CD4-positive, alpha-beta T cell treated with Interleukin-6 at 100 ng/mL for 8 hours (primary cell): ENCODE measurements around the gene FARSB.

ENCODE experiments used
- DNase-seq: peaks from one replicate; pipeline ENCODE4 v3.0.0-alpha.2; 2020; ENCODE audit warnings: mixed read lengths, low spot score

The FARSB gene

GRCh38 chr2:222663479-222663878 lies 7.6 kb upstream of the FARSB start:
- no peak for DNase-seq

DNA sequence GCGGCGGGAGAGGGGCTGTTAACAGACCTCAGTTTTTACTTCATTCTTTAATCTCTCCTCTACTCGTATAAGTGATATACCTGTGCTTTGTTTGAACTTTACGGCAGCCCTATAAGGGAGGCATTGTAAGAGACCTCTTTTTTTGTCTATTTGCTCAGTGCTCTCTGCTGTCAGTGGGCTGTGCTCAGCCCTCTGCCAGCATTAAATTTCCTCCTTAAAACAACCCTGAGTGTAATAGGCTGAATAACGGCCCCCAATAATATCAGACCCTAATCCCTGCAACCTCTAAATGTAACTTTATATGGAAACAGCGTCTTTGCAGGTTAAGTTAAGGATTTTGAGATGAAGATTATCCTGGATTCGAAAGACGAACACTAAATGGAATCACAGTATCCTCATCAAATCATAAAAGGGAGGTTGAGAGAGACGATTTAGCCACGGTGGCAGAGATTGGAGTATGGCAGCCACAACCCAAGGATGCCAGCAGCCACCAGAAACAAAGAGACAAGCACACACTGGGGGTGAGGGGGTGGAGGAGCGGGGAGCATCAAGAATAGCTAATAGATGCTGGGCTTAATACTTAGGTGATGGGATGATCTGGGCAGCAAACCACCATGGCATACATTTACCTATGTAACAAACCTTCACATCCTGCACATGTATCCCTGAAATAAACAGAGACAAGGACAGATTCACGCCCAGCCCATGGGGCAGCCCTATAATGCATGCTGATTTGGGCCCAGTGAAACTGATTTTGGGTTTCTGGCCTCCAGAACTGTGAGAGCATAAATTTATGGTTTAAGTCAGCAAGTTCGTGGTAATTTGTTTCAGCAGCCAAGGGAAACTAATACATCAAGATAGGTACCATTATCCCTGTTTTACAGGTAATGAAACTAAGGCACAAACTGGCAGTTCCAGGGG lies 894 bp upstream of the FARSB start:
- no peak for DNase-seq

DNA sequence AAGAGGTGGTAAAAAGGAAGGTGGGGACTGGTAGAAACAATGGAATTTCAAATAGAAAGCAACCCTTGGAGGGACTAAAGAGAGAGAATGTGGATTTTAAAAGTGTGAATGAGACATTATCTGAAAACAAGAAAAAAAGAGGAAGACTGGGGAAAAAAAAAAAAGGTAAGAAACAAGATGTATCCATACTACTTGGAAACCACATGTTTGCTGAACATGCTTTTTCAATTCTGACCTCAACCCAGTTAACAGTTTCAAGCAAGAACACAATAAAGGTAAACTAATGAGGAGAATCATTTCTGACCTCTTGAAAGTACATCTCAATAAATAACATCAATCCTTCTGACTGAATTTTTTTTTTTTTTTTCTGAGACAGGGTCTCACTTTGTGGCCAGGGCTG lies 2.6 kb downstream of the FARSB start:
- DNase-seq = no peak

GRCh38 chr2:222652491-222653255 lies 3.2 kb downstream of the FARSB start:
- DNase-seq = no peak

GRCh38 chr2:222651718-222652418 lies 4.0 kb downstream of the FARSB start:
- no peak for DNase-seq

DNA sequence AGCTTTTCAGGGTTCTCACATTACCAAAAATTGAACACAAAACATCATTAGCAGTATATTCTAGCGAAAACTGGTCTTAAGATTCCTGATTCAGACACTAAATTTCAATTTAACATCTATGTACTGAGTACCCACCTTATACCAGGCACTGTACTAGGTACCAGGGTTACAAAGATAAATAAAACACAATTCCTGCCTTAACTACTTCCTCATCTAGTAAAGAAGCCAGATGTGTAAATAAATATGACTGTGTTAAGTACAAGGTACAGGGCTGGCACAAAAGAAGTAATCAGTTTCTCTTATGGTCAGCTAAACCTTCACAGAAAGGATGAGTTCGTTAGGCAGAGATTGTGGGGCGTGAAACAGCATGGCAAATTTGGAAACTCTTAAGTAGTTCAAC lies 6.1 kb downstream of the FARSB start:
- no peak for DNase-seq

DNA sequence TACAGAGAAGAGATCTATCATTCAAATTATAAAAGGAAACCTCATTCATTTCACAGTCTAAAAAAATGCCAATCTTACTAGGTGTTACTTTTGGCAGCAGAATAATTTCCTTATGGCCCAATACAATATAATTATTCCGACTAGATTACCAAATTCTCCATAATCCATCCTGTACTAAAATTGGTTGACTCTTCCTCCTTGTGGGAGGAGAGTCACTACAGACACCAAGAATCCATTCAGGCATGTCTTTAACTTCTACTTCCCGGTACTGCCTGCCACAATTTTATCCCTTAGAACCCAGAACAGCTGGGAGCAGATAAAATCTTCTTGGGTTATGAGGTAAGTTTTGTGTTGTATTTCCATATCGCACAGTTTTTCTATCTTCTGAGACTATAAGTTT lies 9.9 kb downstream of the FARSB start:
- DNase-seq = no peak

DNA sequence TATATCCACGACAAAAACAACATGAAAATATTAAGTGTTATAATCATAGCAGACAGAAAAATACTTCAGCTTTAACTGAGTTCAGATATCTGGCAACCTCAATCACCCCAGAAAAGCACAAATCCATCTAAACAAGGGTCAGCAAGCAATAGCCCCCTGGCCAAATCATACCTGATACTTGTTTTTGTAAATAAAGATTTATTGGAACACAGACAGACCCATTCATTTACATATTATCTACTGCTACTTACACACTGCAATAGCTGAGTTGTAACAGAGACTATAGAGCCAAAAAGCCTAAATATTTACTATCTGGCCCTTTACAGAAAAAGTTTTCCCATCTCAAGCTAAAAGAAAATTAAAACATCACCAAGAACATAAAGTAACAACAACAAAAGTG lies 12.8 kb downstream of the FARSB start:
- no peak for DNase-seq

- DNase-seq = no peak
Measured at GRCh38 chr2:222641336-222641735, 14.6 kb downstream of the FARSB start.

DNA sequence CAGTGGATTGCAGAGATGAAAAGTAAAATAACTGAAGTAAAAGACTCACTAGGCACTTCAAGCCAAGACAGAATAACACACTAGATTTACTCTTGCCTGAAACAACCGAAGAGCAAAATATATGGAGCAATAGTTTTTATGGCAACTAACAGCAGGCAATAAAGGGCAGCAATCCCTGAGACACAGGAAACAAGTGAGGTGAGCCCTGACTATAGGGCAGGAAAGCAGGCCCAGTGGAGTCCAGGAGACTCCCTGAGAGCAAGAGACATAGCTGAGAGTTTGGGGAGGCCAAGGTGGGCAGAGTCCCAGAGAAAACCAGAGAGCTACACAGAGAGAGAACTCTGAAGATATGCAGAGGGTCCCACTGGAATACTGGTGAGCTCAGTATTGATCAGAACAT lies 18.8 kb downstream of the FARSB start:
- no peak for DNase-seq

- DNase-seq = no peak
Measured at GRCh38 chr2:222635295-222635694, 20.6 kb downstream of the FARSB start.

DNA sequence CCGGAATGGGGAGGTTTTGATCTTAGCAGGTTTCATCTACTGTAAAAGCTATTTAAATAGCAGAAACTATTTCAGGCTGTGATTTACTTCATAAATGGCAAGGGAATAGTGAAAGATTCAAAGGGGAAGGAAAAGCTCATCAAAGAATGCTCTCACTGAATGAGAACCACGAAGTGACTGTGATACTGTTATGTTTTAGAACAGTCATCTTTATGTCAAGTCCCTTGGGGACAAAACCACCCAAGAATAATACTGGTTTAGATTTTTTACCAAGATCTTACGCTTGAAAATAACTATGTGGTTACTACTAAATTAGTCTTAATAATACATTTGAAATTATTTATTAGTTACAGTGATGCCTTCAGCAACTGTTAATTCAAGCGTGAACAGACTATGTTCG lies 28.1 kb downstream of the FARSB start:
- DNase-seq = no peak

- DNase-seq = no peak
Measured at GRCh38 chr2:222623756-222624309, 32.1 kb downstream of the FARSB start.

DNA sequence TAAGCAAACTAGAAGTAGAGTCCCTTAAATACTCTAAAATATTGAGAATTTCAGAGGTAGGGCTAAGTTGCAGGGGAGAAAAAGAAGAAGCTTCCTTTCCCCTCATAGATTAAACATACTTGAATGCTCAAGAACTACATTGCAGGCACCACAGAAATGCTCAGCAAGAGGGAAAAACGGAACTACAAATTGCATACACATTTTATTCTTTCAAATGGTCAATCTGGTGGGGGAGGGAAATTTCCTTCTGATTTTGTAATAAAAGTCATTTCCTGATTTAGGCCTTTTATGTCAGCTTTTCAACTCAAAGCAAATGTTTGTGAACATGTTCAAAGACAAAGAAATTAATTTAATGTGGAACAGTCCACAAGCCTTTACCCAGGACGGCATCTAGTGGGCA lies 33.0 kb downstream of the FARSB start:
- DNase-seq = no peak

DNA sequence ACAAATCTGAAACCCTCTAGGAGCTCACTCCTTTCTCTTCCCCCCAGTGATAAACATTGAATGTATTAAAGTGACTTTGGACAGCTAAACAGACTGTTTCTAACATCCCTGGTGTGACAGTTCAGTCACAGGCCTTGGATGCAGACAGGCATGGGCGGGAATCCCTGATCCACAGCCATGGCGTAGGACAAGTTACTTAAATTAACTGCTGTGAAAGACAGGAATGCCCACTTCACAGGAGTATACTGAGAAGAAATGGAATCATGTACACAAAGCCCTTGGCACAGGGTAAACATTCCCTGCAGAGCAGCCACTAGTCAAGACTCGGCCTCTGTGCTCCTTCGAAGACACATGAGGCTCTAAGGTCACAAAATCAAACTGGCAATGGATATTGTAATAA lies 34.0 kb downstream of the FARSB start:
- DNase-seq = no peak

GRCh38 chr2:222615320-222615719 lies 40.6 kb downstream of the FARSB start:
- no peak for DNase-seq

- no peak for DNase-seq
Measured at GRCh38 chr2:222613715-222614331, 42.1 kb downstream of the FARSB start.

DNA sequence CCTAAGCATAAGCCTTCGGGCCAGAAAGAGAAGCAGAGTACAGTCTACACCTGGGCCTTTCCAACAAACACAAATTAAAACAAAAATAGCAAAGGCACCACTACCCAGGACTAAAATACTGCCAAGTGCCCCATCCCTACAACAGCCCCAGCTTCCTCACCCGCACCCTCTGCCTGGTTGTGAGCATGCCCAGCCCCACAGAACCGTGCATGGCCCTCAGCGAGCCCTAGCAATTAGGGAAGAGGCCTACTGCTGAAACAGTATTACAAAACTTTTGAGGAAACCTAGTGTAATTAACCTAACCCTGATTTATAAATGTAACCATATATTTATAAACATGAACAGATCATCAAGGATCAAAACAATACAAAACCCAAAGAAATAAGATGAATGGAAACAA lies 44.2 kb downstream of the FARSB start:
- DNase-seq = no peak

DNA sequence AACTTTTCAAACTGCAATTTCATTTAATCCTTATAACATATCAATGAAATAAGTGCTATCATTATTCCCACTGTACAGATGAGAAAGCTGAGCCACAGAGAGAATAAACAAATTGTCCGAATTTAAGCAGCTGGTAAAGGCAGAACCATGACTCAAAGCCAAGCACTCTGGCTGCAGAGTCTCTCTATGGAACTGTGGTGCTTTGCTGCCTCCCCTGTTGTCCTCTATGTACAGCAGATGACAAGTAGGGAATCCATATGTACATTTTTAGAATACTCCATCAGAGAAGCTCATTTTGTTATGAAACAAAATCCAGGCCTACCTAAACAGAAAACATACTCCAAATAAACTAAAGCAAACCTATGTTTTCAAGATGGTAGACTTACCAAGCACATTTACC lies 45.1 kb downstream of the FARSB start:
- no peak for DNase-seq

GRCh38 chr2:222609381-222609780 lies 46.5 kb downstream of the FARSB start:
- DNase-seq = no peak

DNA sequence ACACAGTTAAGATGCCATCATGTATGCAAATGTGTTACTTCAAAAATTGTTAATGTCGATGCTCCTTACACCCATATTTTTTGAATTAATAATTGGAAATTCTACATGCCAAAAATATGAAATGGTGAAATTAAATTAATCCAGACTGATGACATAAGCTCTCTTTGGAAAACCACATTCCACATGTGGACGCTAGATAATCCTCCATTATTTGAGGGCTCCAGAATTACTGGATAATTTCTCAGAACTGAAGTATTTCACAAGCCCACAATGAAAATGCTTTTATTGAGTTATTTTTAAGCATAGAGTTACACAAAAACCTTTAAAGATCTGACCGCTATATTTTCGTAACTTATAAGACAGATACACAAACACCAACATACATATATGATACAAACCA lies 47.8 kb downstream of the FARSB start:
- no peak for DNase-seq

- no peak for DNase-seq
Measured at GRCh38 chr2:222606306-222606705, 49.6 kb downstream of the FARSB start.
